Transverse colon (tissue), 4 donors: ENCODE results near the gene TPM1. TPM values are rescaled to one million over a fixed set of nuclear protein-coding genes. Genes with fewer than 3 reads are reported as not detected.
A peak's percentile ranks its signal among the peaks of the same experiment; 100 is the strongest.

Source experiments
- DNase-seq: peaks from one replicate; pipeline ENCODE4 v3.0.0-alpha.2; 2019
- H3K27ac ChIP-seq, 4 donors: fragments of 200-600 bp; sonication (generic); 2 replicates each; pipeline ENCODE4 v1.5.1; 2016 to 2018; ENCODE audit warnings: inconsistent platforms in 4 of 4
- H3K27me3 ChIP-seq: fragments of 200-600 bp; sonication (generic); 2 replicates; pipeline ENCODE4 v1.5.1; 2017; ENCODE audit warnings: inconsistent platforms
- H3K36me3 ChIP-seq, 4 donors: fragments of 200-600 bp; sonication (generic); 2 replicates each; pipeline ENCODE4 v1.5.1; 2017 to 2019; ENCODE audit warnings: inconsistent platforms in 4 of 4
- H3K4me1 ChIP-seq, 4 donors: fragments of 200-600 bp; sonication (generic); 2 replicates each; pipeline ENCODE4 v1.5.1; 2017 to 2020; ENCODE audit warnings: inconsistent platforms in 4 of 4
- H3K4me3 ChIP-seq, 4 donors: fragments of 200-600 bp; sonication (generic); 1 replicate in 1 of 4; 2 replicates in 3 of 4; pipeline versions ENCODE4 v1.5.1 to v1.6.1; 2017 to 2019; ENCODE audit warnings: inconsistent platforms in 4 of 4
- H3K9me3 ChIP-seq, 2 donors: fragments of 200-600 bp; sonication (generic); 2 replicates each; pipeline ENCODE4 v1.5.1; 2017 to 2019; ENCODE audit warnings: inconsistent platforms in 2 of 2
- EP300 ChIP-seq: sonication (generic); formaldehyde crosslinking; IDR thresholded peaks from one replicate; pipeline ENCODE4 v1.6.1; 2017; ENCODE audit warnings: antibody characterized with exemption, low read depth
- POLR2A ChIP-seq: fragments of 450-650 bp; IDR thresholded peaks from one replicate; pipeline ENCODE4 v1.6.1; 2016; ENCODE audit warnings: antibody characterized with exemption, mild to moderate bottlenecking, moderate library complexity
- POLR2AphosphoS5 ChIP-seq, 3 donors: sonication (generic); formaldehyde crosslinking; IDR thresholded peaks; one replicate each; pipeline ENCODE4 v1.6.1; 2016; ENCODE audit warnings: antibody characterized with exemption in 3 of 3
- WGBS, 2 donors: methylation state at CpG; one replicate each; pipeline ENCODE4 v1.1.5; 2018; ENCODE audit warnings: low coverage in 1 of 2; 5-methylcytosine and 5-hydroxymethylcytosine counted together
- in situ Hi-C, 4 donors: fragments of 200-750 bp; cut with MboI; loops; one replicate each; pipeline versions ENCODE4 v1.15.0 to v1.15.1; 2017; ENCODE audit warnings: low sequenced_read_pairs in 3 of 4, low pct_ligation_motif_present in 1 of 4, low pct_unique_long_range_greater_than_20kb in 1 of 4
- intact Hi-C: fragments of 100-400 bp; cut with DNase I; formaldehyde crosslinking; loops from one replicate; pipeline ENCODE4 v1.15.1; 2023; ENCODE audit warnings: low total_unique reads
- total RNA-seq, 4 donors: library from RNA; depleted of rRNA; stranded (reverse); fragments of >200 nt; gene quantifications; one replicate each; pipeline ENCODE4 v1.1.0, GENCODE V29; 2016
- TF ChIP-seq, protein P1 (sequence below), 5 experiments: fragments of 200-600 bp in 3 of 5; fragments of 450-650 bp in 2 of 5; sonication (generic) in 3 of 5; IDR thresholded peaks; 1 replicate in 2 of 5; 2 replicates in 3 of 5; pipeline ENCODE4 v1.5.1; 2016 to 2017; ENCODE audit warnings: antibody characterized with exemption in 5 of 5, inconsistent platforms in 3 of 5, mild to moderate bottlenecking in 2 of 5, moderate library complexity in 1 of 5

TPM1 gene
- total RNA-seq, 4 donors from 2014 or later = 775 to 2,480 (median 1,140) TPM

DNA sequence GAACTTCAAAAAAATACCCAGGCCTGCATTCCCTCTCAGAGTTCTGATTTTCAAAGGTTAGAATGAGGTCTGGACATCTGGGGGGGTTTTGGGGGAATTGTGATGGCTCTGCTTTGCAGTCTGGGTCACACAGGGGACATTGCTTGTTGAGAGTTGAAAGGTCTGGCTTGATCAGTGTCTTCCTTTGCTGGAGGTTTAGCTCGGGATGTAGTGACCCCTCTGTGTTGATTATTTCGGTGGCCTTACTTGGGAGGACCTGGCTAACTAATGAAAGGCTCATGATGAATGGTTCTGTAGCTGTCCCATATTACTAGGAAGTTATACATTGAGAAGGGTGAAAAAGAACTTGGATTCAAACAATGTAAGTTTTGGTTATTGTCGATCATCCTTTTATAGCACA lies 23.7 kb downstream of the TPM1 start:
- Histone ChIP-seq H3K9me3 (no peaks in the 10 kb centered on the region), H3K27me3 (no peaks in the 10 kb centered on the region), H3K4me1 (peaks cover 0 to 27% (median 0%) of the 10 kb centered on the region in 4 donors), H3K27ac (peak overlapping the region; percentile 10 to 96 (median 55)), H3K4me3 (no peak overlapping the region), H3K36me3 (peaks cover 0 to 74% (median 35%) of the 10 kb centered on the region in 4 donors)
- intact Hi-C loops (no loop called here), in situ Hi-C loops (no loop called here)
- DNase-seq = no peak
- 58 to 82% methylated on average over 2 to 3 of the region's 3 CpGs for WGBS, 2 donors
- no peak for TF ChIP-seq POLR2AphosphoS5 (IDR thresholded peaks at IDR 0.05)
- TF ChIP-seq POLR2A = no peak
- TF ChIP-seq EP300 = no peak
- TF ChIP-seq, protein P1, sequence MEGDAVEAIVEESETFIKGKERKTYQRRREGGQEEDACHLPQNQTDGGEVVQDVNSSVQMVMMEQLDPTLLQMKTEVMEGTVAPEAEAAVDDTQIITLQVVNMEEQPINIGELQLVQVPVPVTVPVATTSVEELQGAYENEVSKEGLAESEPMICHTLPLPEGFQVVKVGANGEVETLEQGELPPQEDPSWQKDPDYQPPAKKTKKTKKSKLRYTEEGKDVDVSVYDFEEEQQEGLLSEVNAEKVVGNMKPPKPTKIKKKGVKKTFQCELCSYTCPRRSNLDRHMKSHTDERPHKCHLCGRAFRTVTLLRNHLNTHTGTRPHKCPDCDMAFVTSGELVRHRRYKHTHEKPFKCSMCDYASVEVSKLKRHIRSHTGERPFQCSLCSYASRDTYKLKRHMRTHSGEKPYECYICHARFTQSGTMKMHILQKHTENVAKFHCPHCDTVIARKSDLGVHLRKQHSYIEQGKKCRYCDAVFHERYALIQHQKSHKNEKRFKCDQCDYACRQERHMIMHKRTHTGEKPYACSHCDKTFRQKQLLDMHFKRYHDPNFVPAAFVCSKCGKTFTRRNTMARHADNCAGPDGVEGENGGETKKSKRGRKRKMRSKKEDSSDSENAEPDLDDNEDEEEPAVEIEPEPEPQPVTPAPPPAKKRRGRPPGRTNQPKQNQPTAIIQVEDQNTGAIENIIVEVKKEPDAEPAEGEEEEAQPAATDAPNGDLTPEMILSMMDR (IDR thresholded peaks at IDR 0.05) = no peak

DNA sequence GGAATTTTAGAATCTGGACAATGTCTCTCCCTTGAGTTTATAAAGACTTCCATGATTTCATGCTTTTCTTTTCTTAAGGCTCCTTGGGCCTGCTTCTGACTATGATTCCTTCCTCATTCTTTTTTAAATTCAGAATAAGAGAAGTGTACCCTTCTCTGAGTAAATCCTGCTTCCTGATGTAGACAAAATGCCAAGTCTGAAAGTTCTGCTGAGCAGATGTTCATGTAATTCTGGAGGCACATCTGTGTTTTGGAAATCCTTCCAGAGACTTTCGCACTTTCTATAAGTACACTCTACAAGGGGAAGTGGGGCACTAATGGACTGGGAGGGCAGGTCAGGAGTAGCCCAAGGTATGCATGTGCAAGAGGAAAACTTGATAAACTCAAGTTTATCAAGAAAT lies 24.8 kb downstream of the TPM1 start:
- no peak for DNase-seq
- H3K9me3 ChIP-seq = no peaks in the 10 kb centered on the region
- H3K4me3 ChIP-seq = no peak overlapping the region
- no peaks in the 10 kb centered on the region for H3K27me3 ChIP-seq
- in situ Hi-C loops (no loop called here), intact Hi-C loops (no loop called here)
- H3K36me3 ChIP-seq = peaks cover 0 to 64% (median 32%) of the 10 kb centered on the region in 4 donors
- peak overlapping the region; percentile 0 to 96 (median 55) for H3K27ac ChIP-seq
- TF ChIP-seq POLR2AphosphoS5 (IDR thresholded peaks at IDR 0.05) = peak in 1 of 3 donors; percentile 3
- TF ChIP-seq POLR2A = no peak
- 84 to 100% methylated on average over 1 of the region's 1 CpG for WGBS, 2 donors
- H3K4me1 ChIP-seq = peaks cover 0 to 27% (median 0%) of the 10 kb centered on the region in 4 donors

DNA sequence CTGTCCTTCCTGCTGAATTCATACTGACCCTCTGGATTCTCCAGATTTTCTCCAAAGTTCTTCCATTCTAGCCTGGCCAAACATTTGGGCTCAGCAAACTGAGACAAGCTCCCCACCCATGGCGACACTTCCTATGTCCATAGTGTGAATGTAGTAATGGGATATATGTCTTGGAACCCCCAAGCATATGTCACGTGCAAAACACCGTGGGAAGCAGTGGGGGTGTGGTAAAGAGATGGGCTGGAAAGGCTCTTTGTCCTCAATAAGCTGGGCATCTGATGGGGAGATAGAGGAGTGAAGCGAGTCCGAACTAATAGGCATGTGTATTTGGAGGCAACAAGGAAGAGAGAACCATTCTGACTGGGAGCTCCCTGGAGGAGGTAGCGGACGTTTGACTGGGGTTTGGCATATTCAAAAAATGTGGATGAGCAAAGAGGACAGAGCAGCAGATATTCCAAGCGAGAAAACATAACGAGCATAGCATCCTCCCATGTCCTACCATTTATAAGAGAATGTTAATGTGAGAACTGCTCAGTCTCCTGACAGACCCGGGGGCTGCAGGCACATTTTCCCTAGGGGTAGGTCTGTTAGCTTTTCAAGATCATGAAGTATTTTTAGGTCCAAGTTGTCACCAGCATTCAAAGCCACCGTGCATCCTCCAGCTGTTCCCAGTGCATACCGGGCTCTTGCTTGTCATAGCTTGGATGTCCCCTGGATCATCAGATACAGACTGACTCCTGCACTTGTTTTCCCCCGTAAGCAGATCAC lies 25.6 kb downstream of the TPM1 start:
- WGBS, 2 donors = 77 to 88% methylated on average over 6 to 13 of the region's 13 CpGs
- in situ Hi-C loops = no loop called here
- no peak for DNase-seq
- no peaks in the 10 kb centered on the region for H3K27me3 ChIP-seq
- TF ChIP-seq EP300 (no peak), POLR2AphosphoS5 (IDR thresholded peaks at IDR 0.05) (no peak)
- TF ChIP-seq, protein P1 (IDR thresholded peaks at IDR 0.05) = no peak
- intact Hi-C loops = no loop called here
- H3K4me1 ChIP-seq = peaks cover 0 to 33% (median 0%) of the 10 kb centered on the region in 4 donors
- no peak overlapping the region for H3K4me3 ChIP-seq
- peaks cover 0 to 55% (median 28%) of the 10 kb centered on the region in 4 donors for H3K36me3 ChIP-seq
- peak overlapping the region; percentile 16 to 96 (median 55) for H3K27ac ChIP-seq
- no peaks in the 10 kb centered on the region for H3K9me3 ChIP-seq

DNA sequence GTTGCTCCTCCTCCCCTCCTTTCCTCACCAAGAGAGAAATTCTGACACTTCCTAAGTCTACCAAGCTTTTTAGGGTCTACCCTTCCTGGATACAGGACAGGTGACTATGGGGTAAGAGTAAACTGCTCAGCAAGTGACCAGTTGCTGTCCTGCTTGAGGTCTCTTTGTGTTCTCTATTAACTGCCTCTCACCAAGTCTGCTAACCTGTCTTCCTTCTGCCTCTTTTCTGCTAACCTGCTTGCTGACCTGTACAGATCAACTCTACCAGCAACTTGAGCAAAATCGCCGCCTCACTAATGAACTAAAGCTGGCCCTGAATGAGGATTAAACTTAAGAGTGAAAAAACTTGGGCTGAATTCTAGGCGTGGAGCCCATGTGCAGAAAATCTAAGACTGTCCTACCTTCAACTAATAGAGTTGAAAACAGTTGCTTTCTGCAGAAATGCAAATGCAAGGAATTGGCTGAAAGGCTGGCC lies 27.1 kb downstream of the TPM1 start:
- no peaks in the 10 kb centered on the region for H3K27me3 ChIP-seq
- in situ Hi-C loops (no loop called here), intact Hi-C loops (no loop called here)
- no peak overlapping the region for H3K4me3 ChIP-seq
- WGBS, 2 donors = 94% methylated on average over 3 of the region's 3 CpGs; no CpG with 5 or more reads in 1 of the 2 donors
- no peak for DNase-seq
- peaks cover 0 to 43% (median 2%) of the 10 kb centered on the region in 4 donors for H3K4me1 ChIP-seq
- peak overlapping the region; percentile 1 to 96 (median 50) for H3K27ac ChIP-seq
- TF ChIP-seq EP300 (no peak), POLR2A (no peak), POLR2AphosphoS5 (IDR thresholded peaks at IDR 0.05) (peak in 1 of 3 donors; percentile 4)
- TF ChIP-seq, protein P1 (IDR thresholded peaks at IDR 0.05) = no peak
- H3K36me3 ChIP-seq = peaks cover 0 to 42% (median 21%) of the 10 kb centered on the region in 4 donors
- H3K9me3 ChIP-seq = no peaks in the 10 kb centered on the region
